HG02610 (cell line): Measurements from ENCODE around the gene DLG5.

Experiments
- ATAC-seq: cut with Tn5 transposase; IDR thresholded peaks from one replicate; pipeline ENCODE4 v1.9.1; 2021; ENCODE audit warnings: mild to moderate bottlenecking, moderate library complexity; ENCODE audit not compliant: unreplicated experiment

DLG5 gene

DNA sequence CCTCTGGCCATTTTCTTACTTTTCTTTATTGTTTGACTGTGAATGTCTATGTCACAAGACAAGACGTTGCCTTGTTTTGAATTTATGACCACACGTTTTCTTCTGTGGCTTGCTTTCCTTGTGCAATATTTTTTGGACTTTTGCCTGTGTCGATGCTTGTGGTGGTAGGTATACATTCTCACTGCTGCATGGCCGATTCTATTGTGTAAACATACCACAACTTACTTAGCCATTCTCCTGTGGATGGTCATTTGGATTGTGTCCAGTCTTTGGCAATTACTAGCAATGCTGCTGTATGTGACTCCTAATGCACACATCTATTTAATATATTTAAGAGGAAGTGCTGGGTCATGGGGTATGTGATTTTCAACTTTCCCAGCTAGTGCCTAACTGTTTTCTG, 18.0 kb upstream of the DLG5 start:
- ATAC-seq, result no peak

DNA sequence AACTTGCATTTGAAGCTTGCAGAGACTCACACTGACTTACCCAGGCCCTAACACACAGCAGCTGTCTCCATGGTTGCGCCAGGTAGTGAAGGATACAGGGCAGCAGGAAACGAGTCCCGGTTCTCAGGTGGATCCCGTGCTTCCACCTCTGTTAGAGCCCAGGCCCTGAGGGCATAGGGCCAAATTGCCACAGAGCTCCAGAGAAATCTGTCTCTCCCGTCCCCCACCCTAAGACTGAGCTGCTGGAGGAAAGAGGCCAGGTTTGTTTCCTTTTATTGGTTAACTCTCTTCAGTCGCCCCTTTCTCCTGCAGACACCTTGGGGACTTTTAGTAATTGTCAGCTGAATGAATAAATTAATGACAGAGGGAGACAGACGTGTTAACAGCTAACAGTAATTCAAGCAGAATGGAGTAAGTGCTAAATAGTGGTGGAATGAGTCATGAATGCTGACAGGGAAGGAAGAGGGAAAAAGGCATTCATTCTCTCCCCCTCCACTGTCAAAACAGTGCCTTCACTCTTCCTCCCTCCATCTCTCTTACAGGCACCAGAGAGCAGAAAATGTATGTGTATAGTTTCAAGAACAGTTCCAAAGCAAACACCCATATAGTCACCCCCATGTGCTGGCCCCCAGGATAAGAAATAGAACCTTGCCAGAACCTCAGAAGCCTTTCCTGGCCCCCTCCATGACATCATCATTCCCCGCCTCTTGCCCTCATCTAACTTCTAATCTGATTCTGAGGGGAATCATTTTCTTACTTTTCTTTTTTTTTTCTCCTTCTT, 16.8 kb upstream of the DLG5 start:
- ATAC-seq, result no peak

DNA sequence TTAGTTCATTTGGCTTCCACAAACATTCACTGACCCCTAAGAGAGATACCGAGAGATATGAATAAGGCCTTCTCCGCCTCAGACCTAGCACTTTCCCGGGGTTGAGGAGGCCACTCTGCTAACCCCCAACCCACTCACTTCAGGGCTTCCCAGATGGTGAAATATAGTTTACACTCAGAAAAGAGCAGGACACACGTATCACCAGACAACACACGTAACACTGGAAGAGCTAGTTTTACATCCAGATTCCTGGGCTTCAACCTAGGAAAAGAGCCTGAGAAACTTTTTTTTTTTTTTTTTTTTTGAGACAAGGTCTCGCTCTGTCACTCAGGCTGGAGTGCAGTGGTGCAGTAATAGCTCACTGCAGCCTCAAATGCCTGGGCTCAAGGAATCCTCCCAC, 15.2 kb upstream of the DLG5 start:
- ATAC-seq, result no peak

DNA sequence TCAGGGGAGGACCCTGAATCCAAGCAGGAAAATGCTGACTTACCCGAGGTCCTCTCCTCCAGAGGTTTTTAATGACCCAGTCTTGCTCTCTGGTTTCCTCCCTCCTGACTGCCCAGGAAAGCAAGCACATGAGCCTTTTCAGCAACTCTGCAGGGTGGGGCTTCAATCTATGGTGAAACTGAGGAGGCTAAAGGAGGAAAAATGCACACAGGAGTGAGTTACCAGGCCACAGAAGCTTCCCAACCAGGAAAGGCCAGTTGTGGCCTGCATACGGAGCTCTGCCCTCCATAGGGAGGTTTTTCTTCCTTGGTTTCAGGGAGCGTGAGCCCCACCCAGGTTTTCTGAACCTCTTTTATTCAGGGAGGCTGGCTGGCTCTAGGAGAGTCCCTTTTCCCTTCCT, 14.1 kb upstream of the DLG5 start:
- no peak for ATAC-seq

DNA sequence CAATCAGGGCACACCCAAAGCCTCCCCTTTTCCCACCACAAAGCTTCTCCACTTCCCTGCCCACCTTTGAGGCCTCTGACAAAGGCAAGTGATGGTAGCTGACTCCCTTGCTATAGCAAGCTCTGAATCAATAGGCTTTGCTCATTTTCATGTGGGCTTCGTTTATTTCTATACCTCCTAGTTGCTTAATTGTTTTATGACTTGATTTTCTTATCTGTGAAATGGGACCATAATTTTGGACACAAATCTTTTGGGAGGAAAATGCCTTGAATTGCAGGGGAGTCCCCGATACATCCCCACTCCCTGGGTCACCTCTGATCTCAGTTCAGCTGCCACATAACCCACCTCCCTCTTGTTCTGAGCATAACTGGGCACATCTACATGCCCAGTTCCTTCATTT, 13.7 kb upstream of the DLG5 start:
- ATAC-seq, result no peak

DNA sequence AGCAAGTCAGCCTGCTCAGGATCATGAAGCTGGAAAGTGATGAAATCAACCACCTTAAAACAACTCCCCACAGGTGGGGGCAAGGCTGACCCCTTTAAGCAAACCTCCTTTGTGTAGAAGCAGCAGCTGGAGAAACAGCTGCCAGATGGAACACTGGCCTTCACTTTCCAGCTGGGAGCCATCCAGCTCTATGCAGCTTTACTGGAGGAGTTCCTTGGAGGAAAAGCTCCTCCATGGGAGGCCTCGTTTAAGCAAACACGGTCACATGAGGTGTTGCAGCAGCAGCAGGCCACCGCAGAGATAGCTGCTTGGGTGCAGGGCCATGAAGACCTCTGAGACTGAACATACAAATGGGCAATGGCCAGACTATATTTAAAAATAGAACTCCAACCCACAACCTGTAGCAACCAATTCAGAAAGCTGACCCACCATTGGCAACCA, 13.0 kb upstream of the DLG5 start:
- ATAC-seq, result no peak

DNA sequence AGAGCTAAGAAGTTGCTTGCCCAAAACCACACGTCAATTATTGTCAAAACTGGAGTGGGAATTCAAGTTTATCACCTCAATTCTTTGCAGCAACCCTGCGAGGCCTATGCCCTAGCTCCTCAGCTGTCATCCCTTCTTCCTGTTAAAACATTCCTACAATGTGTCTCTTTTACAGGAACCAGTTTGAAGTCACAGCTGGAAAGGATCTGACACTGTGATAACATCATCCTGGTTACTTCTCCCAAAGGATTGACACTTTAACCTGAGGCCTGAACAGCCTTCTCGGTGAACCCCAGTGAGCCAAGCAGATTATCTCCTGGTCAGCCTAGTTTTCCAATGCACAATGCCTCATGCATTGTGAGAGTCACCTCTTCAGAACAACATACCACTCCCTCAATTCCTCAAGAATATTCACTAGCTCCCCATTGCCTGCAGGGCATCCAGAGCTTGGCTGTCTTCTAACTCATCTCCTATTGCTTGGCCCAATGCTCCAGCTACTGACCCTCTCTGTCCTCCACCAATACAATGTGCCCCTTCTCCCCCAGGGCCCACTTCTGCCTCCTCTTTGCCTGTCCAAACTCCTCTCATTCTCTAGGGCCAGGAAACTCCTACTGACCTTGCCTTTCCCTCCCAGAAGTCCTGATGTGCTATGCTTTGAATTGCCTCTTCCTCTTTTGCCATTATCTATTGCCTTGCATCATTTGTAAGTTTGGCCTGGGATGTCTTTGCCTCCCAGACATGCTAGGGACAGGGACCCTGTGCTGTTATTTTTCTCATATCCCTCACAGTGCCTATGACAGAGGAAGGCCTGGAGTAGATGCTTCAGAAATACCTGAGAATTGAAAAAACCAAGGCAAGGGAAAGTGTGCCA, 10.4 kb upstream of the DLG5 start:
- ATAC-seq, result no peak

DNA sequence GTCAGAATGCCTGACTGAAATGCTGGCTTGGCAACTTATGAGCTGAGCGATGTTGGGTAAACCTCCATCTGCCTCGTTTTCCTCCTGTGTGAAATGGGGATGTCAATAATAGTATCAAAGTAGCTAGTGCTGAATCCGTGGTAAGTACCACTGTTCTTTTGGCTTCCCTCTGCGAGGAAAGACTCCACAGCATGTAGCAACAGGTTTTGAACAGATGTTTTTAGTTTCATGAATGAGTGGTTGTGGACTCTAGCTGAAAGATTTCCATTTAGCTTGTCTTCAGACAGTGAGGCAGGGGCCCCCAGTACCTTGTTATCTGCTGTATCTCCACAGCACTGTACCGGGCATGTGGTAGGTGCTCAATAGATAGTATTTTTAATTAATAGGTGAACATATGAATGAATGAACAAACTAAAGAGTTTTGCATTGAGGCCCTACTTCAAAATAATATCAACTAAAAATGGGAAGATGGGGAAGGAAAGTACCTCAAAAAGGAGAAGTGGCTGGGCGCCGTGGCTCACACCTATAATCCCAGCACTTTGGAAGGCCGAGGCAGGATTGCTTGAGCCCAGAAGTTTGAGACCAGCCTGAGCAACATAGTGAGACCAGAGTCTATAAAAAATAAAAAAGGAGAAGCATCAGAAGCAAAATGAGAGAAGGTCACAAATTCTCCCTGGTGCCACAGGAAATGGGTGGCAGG, 5.6 kb upstream of the DLG5 start:
- ATAC-seq, result no peak

DNA sequence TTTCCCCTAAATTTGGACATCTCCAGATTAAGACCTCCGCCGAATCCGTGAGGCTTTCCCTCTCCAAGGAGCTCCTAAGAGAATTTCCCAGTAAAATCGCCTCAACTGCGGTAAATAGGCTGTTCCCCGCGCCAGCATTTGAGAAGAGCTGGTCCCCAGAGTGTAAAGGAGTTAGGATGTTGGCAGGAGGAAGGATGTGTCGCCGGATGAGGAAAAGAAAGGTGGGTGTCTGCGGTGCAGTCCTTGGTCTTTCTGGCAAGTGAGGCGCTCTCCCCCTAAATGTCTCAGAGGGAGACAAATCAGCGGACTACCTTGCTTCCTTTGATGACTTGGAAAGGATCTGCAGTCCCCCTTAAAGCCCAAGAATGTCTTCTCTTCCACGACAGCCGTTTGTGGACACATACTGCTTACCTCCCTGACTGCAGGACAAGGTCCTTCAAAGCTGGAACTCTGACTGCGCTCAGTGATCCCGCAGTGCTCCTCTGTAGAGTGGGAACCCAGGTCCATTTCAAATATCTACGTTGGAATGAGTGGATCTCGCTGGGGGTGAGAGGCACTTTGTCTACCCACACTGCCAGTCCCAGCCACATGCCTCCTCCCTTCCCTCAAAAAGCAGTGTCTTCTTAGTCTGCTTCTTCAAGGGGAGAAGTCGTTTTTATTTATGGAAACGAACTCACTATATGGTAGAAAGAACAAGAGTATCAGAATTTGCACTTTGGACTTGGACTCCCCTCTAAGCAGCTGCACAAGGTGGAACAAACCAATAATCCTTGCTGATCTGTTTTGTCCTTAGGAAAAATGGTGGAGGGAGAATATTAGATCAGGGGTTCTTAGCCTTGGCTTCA, 1.1 kb upstream of the DLG5 start:
- no peak for ATAC-seq

DNA sequence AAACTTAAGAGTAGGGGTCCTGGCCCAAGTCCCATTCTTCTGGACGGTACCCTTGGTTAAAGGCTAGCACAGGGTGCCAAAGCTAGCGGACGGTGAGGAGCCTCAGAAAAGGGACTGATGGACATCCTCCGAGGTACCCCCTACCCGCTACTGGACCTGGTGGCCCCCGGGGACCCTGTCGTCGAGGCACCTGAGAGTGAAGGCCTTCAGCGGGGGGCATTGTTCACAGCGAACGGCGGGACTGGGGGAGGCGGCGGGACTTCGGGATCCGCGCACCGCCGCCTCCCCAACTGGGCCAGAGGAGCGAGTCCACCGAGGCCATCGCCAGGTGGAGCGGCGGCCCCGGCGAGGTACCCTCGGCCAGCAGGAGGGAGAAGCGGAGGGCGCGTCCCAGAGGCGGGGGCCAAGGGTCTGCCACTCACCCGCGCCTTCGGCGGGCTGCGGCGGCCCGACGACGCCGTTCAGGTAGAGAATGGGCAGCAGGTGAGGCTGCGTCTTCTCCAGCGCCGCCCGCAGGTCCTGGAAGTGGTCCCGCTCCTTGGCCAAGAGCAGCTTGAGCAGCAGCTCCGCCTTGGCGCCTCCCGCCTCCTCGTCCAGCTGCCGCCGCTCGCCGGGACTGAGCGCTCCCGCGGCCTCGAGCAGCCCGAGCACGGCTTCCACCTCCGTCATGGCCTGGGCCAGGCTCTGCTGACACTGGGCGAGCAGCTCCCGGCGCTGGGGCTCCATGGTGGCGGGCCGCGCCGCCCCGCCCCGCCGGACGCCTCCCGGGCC, 575 bp downstream of the DLG5 start:
- ATAC-seq, result peak; percentile 45

DNA sequence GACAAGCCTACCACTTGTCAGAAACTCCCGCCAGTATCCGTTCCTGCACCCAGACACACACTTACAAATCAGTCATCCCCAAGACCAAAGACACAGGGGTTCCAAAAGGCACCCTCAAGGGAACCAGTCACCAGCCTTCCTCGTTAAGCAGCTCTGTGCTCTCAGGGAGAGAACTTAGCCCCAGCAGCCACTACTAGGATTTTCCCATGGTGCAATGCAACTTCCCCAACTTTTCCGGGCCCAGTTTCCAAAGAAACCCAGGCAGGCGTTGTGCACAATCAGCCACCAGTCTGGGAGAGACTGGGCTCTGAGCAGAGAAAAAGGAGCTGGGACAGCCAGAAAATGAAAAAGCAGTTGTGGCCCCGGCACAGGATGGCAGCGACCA, 1.2 kb downstream of the DLG5 start:
- ATAC-seq, result no peak

DNA sequence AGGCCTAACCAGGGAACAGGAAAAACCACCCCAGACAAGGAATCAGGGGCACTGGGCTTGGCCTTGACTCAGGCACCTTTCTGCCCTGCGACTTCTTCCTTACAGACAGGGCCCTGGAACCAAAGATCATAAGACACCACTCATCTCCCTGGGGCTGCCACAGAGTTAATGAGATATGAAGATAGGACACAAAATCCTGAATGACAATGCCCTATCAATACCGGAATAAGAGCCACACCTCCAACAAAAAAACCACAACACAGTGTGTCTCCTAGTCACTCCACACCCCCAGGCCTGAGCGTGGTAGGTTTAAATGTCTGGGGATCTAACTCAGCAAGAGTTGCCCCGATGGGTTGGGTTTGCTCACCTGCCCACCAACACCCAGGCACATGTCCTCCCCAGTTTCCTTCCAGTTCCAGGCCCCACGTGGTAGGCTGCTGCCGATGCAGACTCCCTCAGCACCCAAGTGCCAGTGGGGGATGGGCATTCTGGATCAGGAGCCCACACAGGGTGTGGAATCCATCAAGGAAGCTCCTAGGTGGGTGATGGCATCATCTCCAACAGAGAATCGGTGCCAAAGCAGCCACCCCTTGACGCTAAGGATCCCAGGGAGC, 3.9 kb downstream of the DLG5 start:
- no peak for ATAC-seq

DNA sequence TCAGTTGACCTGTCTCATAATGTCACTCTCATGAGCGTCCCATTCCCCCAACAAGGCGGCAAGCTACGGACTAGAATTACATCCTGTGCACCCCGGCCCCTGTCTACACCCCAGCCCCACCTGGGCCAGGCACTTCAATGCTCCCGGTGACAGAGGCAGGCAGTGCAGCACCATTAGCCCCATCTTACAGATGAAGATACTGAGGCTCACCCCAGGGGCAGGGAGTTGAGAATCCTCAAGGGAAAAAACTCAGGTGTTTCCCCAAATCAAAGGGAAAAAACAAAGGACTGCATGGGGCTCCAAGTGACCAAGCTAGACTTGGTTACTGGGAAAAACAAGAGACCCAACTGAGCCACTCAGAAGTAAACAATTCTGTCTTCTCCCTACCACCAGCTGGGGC, 4.5 kb downstream of the DLG5 start:
- no peak for ATAC-seq

DNA sequence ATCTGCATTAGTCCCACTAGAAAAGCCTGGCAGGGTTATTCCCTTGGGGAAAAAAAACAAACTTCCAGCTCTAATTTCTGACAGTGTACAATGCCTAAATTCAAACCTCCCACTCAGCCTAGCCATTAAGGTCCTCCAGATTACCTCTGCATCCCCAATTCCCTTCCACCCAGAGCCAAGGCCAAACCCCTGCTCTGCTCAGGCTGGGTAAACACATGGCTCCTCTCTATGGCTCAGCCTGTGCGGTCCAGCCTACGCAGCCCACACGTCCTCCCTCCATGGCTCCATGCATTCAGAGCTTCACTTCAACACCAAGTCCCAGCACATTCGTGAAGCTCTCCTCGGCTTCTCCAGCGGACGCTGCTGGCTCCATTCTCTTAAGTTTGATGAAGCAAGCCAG, 5.2 kb downstream of the DLG5 start:
- no peak for ATAC-seq

DNA sequence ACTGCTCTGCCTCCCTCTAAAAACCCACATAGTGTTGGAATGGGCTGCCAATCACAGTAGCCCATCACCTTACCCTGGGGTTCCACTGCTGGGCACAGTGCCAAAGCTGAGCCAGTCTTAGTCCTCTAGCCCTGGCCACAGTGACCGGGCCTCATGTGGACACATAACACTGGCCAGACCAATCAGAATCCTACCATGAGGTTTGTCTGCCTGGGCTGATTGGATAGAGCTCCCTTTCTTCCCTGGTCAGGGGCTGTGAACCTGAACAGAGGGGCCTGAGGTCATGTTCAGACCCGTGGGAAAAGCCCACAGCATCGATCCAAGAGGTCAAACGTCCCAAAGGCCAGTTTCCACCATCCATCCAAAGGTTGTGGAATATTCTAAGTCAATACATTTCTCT, 6.1 kb downstream of the DLG5 start:
- ATAC-seq, result no peak

DNA sequence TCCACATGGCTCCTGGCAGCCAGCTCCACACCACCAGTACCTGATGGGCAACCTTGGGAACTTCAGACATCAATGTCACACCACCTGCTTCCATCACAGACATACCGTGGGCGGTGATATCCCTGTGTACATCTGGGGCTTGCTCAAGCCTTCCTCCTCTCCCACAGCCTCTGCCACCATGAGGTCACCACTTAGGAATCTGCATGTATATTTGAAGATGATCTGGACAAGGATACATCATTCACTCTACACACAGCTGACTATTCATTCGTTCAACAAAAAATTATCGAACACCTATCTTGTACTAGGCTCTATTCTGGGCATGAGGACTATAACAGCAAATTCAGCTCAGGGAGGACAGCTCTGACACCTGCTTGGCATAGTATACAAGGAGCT, 6.8 kb downstream of the DLG5 start:
- ATAC-seq, result no peak

DNA sequence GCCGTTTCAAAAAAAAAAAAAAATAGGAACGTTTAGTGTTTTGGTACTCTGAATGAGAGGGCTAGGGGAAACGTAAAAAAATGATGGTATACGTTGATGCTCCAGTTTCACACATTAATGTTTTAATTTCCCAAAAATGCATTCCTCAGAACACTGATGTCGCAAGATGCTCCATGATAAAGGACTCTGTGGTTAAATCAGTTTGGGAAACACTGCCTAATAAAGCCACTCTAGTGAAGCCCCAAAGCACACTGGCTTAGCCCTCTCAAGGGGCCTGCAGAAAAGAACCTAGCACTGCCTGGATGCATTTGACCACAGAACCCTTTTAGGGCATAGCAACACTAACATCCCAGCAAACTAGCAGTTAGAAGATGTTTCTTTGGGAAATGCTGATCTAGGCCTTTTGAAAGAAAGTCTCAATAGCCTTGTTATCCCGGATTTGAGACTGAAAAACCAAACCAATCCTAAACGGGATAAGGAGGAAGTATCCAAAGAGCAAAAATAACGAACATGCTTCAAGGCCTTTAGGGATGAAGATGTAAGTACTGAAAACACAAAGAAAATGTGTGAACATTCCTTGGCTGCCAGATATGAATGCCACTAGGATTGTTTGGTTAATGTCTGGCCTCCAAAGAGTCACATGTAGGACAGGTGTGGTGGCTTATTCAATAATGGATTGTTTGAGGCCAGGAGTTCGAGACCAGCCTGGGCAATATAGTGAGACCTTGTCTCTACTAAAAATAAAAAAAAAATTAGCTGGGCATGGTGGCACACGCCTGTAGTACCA, 11.0 kb downstream of the DLG5 start:
- no peak for ATAC-seq

DNA sequence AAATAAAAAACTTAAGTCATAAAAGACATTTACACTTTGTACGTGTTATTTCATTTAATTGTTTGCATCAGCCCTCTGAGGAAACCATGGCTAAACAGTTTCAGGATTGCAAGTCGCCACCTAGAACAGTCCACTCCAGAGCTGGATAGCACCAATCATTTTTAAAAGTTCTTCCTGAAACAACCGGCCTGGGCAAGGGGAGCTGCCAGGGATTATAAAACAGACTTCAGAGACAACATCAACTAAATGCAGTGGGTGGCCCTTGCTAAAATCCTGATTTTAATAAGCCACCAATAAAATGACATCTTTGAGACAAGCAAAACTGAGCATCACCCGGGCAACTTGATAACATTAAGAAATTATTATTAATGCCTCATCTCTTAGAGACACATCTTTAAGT, 13.5 kb downstream of the DLG5 start:
- no peak for ATAC-seq

DNA sequence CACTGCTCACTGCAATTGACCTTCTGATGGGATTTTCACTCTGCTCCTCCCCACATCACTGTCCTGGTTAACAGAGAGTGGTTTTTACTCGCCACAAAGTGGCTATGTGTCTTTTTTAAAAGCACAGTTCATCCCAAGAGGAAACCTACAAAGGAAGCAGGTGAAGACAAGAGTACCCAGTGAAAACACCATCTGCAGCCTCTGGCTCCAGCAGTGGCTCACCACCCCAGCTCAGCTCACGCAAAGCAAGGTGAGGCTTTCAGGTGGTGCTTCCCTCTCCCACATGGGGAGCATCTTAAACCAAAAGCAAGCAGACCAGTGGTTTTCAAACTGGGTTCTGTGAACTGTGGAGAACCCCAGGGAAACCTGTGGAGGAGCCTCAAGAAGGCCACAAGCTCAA, 14.0 kb downstream of the DLG5 start:
- no peak for ATAC-seq
